GM19328 (cell line): ENCODE data around the gene USP10.
"Not testable (repeated sequence)": the region's sequence is repeated elsewhere in the genome, so short reads cannot be mapped to it uniquely, and the experiment has no call there.

Experiments
- ATAC-seq: cut with Tn5 transposase; IDR thresholded peaks from one replicate; pipeline ENCODE4 v1.9.1; 2021; ENCODE audit warnings: mild to moderate bottlenecking, moderate library complexity; ENCODE audit not compliant: unreplicated experiment

USP10 gene

GRCh38 chr16:84726079-84726668 is 26.4 kb downstream of the USP10 start:
- ATAC-seq: no peak

GRCh38 chr16:84726669-84727467 is 27.1 kb downstream of the USP10 start:
- no peak for ATAC-seq

GRCh38 chr16:84728853-84729424 is 29.1 kb downstream of the USP10 start:
- no peak for ATAC-seq

DNA sequence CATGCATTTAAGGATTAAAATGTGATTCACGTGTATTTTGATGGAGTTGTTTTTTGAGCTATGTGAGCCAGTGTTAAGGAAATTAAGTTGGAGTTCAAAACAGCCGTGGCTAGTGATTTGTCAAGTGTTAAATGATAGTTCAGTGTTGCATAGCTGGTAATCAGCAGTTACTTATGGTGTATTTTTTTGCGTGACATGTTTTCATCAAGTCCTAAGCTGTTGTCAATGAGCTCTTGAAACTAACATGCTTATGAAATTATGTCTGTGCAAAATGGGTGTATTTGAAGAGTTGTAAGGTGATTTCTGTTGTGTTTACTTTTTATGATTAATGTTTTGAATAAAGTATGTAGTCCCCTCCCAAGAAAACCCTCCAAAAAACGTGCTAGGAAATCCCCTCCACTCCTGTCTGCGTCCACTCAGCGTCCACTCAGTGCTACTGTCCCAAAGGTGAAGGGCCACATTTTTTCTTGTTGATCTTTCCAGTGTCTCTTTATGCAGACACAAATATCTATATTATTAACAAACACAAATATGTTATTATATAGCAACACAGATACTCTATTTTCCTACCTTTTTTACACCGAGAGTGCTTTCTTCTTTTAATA is 30.0 kb downstream of the USP10 start:
- ATAC-seq: no peak

GRCh38 chr16:84730406-84731106 is 30.8 kb downstream of the USP10 start:
- no peak for ATAC-seq

GRCh38 chr16:84732332-84732673 is 32.5 kb downstream of the USP10 start:
- ATAC-seq: not testable (repeated sequence)

DNA sequence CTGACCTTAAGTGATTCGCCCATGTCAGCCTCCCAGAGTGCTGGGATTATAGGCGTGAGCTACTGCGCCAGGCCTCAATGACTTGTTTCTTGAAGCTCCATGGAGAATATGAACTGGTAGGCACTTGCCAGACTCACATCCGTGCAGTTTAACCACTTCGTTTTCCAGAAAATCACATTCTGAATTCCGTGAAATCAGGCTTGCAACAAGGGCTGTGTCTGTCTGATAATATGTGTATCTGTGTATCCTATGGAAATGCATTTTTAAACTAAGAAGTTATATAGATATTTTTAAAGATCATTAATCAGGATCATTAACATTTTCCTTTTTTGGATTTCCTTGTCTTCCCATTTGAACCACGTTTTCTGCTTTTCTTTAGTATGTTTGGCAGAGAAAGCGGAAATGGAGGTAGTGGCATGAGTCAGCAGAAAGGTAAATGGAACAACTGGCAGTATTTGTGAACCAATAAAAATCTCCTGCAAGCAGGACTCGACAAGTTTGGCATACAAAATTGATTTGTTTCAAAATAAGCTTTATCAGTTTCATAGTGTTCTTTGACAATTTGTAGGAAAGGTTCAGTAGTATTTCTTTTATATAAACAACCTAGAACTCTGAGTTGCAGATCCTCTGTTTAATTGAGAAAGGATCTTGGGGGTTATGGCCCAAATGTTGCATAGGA is 33.0 kb downstream of the USP10 start:
- ATAC-seq: no peak

- ATAC-seq: no peak
These were observed 36.2 kb downstream of the USP10 start for GRCh38 chr16:84735849-84736586.

DNA sequence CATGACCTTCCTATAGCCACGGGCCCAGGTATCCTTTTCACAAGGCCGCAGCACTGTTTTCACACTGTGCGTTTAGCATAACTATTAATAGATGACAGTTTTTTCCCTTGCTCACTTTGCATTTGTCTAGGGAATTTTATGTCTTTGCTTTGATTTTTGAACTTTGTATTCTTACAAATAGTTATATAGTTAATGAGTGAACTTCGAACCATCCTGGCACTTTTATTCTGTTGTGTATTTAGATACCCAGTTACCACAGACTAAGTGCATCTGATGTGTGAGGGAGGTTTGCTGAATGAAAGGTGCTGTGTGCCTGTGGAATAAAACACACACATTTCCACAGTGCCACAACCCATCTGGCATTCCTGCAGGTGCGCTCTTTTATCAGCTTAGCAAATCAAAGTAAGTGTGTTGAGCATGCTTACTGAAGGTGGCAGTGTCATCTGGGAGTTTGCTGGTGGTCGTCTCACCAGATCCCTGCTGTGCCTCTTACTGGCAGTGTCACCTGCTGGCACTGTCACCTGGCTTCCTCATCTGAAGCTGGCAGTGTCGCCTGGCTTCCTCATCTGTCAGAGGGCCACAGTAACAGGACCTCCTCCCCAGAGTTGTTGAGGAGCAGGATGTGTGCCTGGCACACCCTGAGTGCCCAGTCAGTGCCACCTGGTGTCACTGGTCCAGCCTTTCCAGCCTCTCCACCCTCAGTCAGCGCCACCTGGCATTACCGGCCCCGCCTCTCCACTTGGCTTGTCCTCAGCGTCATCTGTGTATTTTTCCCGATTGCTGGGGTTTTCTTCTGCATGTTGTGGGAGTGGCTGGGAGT is 37.6 kb downstream of the USP10 start:
- ATAC-seq: no peak

DNA sequence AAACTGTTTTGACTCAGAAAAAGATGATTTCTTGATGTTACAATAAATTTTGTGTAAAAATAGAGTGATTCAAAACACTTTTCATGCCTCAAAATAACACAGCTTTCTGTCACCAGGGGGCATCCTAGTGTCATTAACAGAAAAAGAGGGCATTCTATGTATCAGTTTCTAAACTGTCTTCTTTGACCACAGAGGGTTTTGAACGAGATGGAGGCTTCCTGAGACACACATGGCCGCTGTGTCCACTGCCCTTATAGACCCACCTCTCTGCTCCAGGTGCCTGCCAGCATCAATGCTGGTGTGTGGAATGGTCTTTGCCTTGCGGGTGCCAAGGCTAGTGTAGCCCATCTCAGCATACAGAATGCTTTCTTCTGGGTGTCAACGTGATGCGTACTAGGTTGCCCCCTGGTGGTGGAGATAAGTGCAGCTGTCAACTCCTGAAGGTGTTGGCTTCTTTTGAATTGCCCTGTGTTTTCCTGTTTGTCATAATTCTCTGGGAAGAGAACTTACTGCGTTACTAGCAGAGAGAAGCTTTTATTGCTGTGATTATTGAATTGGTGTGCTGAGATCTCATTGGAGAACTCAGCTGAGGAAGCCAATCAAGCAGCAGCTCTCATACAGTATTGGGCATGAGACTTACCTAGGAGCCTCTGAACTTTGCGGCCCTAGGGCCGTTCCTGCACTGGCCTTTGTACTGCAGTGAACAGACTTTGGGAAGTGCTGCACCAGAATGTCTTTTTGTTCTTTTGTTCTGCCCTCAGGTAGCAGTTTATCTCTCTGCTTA is 38.6 kb downstream of the USP10 start:
- ATAC-seq: no peak

- ATAC-seq: no peak
These were observed 39.7 kb downstream of the USP10 start for GRCh38 chr16:84739349-84740124.

DNA sequence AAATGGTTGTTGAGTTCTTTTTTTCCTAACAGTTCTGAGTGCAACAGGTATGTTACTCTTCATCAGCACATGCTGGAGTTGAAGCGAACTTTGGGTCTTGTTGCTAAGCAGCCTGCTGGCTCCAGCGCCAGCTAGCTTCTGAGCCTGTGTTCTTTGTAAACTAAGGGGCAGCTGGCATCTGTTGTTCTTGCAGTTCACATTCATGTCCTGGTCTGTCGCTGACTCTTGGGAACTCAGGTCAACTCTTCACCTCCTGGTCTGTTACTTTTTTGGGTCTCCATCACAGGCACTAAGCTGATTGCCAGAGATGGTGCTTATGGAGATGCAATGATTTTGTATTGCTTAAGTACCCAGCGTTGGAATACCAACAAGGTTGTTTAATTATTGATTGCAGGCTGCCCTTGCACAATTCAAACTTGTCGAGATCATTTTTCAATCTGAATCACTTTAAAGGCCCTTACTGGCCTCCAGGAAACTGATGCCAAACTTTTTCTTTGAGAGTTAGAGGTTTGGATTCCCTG is 40.9 kb downstream of the USP10 start:
- ATAC-seq: no peak

GRCh38 chr16:84741340-84741830 is 41.6 kb downstream of the USP10 start:
- ATAC-seq: no peak

DNA sequence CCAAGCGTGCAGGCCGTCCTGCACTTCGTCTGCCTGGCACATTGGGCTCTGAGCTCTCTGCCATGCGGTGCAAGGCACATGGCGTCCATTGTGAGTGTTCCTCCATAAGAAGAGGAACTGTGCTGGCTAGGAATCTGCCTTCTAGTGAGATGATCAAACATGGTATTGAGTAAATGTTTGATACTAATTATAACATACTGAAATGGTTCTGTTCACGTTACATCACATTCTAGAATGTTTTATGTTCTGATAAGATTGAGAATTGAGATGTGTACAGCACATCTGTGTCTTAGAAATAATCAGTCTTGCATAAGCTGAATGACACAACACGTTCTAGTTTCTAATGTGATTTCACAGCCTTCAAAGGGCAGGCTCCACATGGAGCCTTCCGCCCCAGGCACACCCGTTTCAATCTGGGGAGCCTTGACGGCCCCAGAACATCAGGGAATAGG is 42.9 kb downstream of the USP10 start:
- ATAC-seq: no peak

- ATAC-seq: no peak
These were observed 46.4 kb downstream of the USP10 start for GRCh38 chr16:84746231-84746630.

- ATAC-seq: no peak
These were observed 47.1 kb downstream of the USP10 start for GRCh38 chr16:84746875-84747274.

- not testable (repeated sequence) for ATAC-seq
These were observed 48.4 kb downstream of the USP10 start for GRCh38 chr16:84748247-84748646.
